Brain microvascular endothelial cell (primary cell): ENCODE results near the gene METTL1.

Experiments
- DNase-seq: peaks from one replicate; pipeline ENCODE4 v3.0.0-alpha.2; 2020
- H3K27ac ChIP-seq: fragments of 250-450 bp; sonication (Bioruptor Pico); 2 replicates; pipeline ENCODE4 v1.5.1; 2020; ENCODE audit warnings: mild to moderate bottlenecking, moderate library complexity
- H3K27me3 ChIP-seq: fragments of 250-450 bp; sonication (Bioruptor Pico); replicated peaks from 2 replicates; pipeline ENCODE4 v1.5.1; 2020; ENCODE audit warnings: mild to moderate bottlenecking
- H3K36me3 ChIP-seq: fragments of 250-450 bp; sonication (Bioruptor Pico); replicated peaks from 2 replicates; pipeline ENCODE4 v1.5.1; 2020; ENCODE audit warnings: mild to moderate bottlenecking
- H3K4me3 ChIP-seq: 2 replicates; pipeline ENCODE4 v1.5.1; 2011; ENCODE audit warnings: low read depth, mild to moderate bottlenecking, control low read depth, low read length, moderate library complexity
- CTCF ChIP-seq: IDR thresholded peaks from 2 replicates; pipeline ENCODE4 v1.5.1; 2011; ENCODE audit warnings: low read depth, mild to moderate bottlenecking, moderate library complexity, low read length, control low read depth, inconsistent platforms; ENCODE audit errors: missing control alignments
- in situ Hi-C: cut with HindIII; loops from 2 replicates; pipeline ENCODE4 v1.10.0; 2017; ENCODE audit warnings: low sequenced_read_pairs, low pct_ligation_motif_present

Gene METTL1

GRCh38 chr12:57783861-57784260 lies 12.0 kb upstream of the METTL1 start:
- in situ Hi-C loops: no loop called here
- peaks cover 21% of the 10 kb centered on the region for H3K36me3 ChIP-seq
- no peaks in the 10 kb centered on the region for H3K27me3 ChIP-seq
- TF ChIP-seq CTCF: no peak
- H3K4me3 ChIP-seq: no peak overlapping the region
- DNase-seq: no peak
- no peak overlapping the region for H3K27ac ChIP-seq

DNA sequence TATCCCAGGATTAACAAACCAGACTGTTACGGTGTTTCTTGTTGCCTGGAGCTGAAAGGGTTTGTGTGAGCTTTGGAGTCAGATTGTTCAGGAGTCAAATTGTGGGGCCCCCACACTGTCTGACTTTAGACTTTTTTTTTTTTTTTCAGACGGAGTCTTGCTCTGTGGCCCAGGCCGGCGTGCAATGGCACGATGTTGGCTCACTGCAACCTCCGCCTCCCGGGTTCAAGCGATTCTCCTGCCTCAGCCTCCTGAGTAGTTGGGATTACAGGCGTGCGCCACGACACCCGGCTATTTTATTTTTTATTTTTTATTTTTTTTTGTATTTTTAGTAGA lies 11.5 kb upstream of the METTL1 start:
- Histone ChIP-seq H3K36me3 (peaks cover 19% of the 10 kb centered on the region), H3K4me3 (peak overlapping the region; percentile 99), H3K27ac (no peak overlapping the region)

GRCh38 chr12:57782608-57783465 lies 10.9 kb upstream of the METTL1 start, which contains the start of gene TSFM:
TSFM (plus strand) TSS chr12:57782787; CDS start chr12:57782802, 15 bp downstream.
- Histone ChIP-seq H3K27me3 (no peaks in the 10 kb centered on the region), H3K4me3 (peak within 1 kb of the TSS; percentile 99), H3K36me3 (peaks cover 18% of the 10 kb centered on the region), H3K27ac (peak within 1 kb of the TSS; percentile 70)
- in situ Hi-C loops: no loop called here
- TF ChIP-seq CTCF: peak; percentile 94
- peak; percentile 97 for DNase-seq

More for the DNA sequence above, 11.5 kb upstream of the METTL1 start:
- no peaks in the 10 kb centered on the region for H3K27me3 ChIP-seq
- no peak for DNase-seq
- no peak for TF ChIP-seq CTCF
- in situ Hi-C loops: no loop called here

GRCh38 chr12:57782243-57782607 lies 10.3 kb upstream of the METTL1 start:
- Histone ChIP-seq H3K27me3 (no peaks in the 10 kb centered on the region), H3K4me3 (no peak overlapping the region), H3K27ac (no peak overlapping the region), H3K36me3 (peaks cover 14% of the 10 kb centered on the region)
- no peak for TF ChIP-seq CTCF
- in situ Hi-C loops: no loop called here
- no peak for DNase-seq

DNA sequence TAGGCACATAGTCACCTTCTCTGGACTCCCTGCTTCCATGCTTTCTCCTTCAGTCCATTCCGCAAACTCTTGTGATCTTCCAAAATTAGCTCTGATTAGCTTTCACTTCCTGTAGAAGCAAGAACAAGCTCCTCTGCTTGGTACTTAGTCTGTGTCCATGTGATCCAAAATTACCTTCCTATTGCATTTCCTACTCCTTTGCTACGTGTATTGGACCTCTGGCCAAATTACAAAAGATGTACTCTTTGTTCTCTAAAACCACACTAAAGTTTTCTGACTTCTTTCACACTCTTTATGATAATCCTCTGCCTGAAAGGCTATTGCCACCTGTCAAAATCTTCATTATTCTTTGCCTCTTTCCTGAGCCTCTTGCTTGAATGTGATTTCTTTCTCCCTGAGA lies 9.9 kb upstream of the METTL1 start:
- H3K4me3 ChIP-seq: no peak overlapping the region
- DNase-seq: no peak
- in situ Hi-C loops: no loop called here

More for the DNA sequence above, 9.9 kb upstream of the METTL1 start:
- Histone ChIP-seq H3K27me3 (no peaks in the 10 kb centered on the region), H3K36me3 (peaks cover 10% of the 10 kb centered on the region), H3K27ac (no peak overlapping the region)
- no peak for TF ChIP-seq CTCF
